Activated naive CD4-positive, alpha-beta T cell treated with anti-CD3 and anti-CD28 coated beads, Interleukin-2, amount 10 ng/mL, durations not matched to agents 7 days and 5 days (primary cell): ENCODE data around the gene HEMK1.

ENCODE experiments used
- CTCF ChIA-PET: fragments of 350-600 bp; sonication (Branson Sonifier 250); formaldehyde crosslinking; loops from one replicate; lab custom pipeline; 2021; ENCODE audit warnings: antibody characterized with exemption; lab: Charles Lee
- DNase-seq: peaks from one replicate; pipeline ENCODE4 v3.0.0-alpha.2; 2020
- H3K27ac Mint-ChIP-seq: one replicate; pipeline ENCODE4 v1.8.0; 2021; ENCODE audit warnings: mild to moderate bottlenecking, moderate library complexity, mixed read lengths
- H3K27me3 Mint-ChIP-seq: one replicate; pipeline ENCODE4 v1.8.0; 2021; ENCODE audit warnings: mild to moderate bottlenecking, mixed read lengths
- H3K36me3 Mint-ChIP-seq: one replicate; pipeline ENCODE4 v1.8.0; 2021; ENCODE audit warnings: mixed read lengths
- H3K4me1 Mint-ChIP-seq: one replicate; pipeline ENCODE4 v1.8.0; 2021; ENCODE audit warnings: mixed read lengths
- H3K4me3 Mint-ChIP-seq: one replicate; pipeline ENCODE4 v1.8.0; 2021; ENCODE audit warnings: mild to moderate bottlenecking, moderate library complexity, mixed read lengths
- H3K9me3 Mint-ChIP-seq: one replicate; pipeline ENCODE4 v1.8.0; 2021; ENCODE audit warnings: mixed read lengths

The HEMK1 gene

DNA sequence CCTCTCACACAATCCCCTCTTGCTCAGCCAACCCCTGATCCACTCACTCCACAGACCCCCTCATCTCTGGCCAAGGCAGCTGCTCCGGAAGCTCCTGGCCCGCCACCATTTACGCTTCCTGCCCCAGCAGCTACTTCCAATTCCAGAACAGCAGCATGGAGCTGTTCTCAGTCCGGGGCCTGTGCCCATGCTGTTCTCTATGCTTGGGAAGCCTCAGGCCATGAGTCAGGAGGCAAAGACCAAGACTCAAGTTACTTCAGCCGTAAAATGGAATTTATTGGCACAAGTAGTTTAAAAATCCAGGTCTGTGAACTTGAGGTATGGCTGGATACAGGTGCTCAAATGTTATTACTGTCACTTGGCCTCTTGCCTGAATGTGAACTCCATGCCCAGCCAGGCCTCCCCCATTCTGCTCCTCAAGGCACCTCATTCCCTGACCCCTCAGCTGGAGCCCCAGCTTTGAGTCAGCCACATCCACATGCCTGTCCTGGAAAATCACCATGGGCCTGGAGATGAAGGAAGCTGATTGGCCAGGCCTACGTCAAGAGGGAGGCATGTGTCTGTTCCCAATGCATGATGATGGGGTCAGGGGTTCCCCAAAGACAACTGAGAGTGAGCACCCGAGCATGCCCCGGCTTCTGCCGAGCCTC lies 34.5 kb upstream of the HEMK1 start:
- Mint-ChIP-seq H3K27me3 (peaks cover 88% of the 10 kb centered on the region), H3K4me3 (no peak overlapping the region), H3K9me3 (no peaks in the 10 kb centered on the region), H3K36me3 (no peaks in the 10 kb centered on the region), H3K27ac (no peak overlapping the region), H3K4me1 (no peaks in the 10 kb centered on the region)
- CTCF ChIA-PET, result interaction anchor here (1.0 to 1.2 kb wide), 2 partner anchors 9 to 12 kb away, joined by 3 read pairs; no protein-coding TSS in a partner anchor
- DNase-seq, result no peak

DNA sequence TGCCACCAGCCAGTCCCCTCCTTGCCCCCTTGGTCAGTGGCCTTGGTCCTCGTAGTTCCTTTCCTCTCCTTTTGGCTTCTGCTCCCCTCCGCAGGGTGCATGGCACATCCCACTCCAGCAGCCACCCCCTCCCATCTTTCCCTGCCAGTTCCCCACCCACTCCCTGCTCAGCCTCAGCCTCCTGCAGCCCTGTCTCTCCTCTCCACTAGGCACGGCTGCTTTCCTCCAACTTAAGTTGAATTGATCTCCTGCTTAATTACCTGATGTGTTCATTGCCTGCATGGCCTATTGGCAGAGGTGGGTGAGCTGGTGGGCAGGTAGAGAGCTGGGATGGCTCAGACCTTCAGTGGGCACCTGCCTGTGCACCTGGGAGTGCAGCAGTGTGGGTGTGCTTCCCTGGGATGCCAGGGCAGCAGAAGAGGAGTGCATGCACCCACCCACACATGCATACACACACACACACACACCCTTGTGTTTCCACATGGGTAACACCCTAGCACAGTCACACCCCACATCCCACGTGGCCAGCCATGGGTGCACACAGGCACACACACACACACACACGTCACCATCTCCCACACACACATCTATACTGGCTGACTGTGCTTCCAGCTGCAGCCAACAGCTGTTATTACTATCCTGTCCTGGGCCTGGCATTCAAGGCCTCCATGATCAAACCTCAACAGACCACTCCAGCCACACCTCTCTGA lies 32.7 kb upstream of the HEMK1 start:
- no peaks in the 10 kb centered on the region for H3K4me1 Mint-ChIP-seq
- no peak overlapping the region for H3K27ac Mint-ChIP-seq
- no peak for DNase-seq
- H3K36me3 Mint-ChIP-seq, result no peaks in the 10 kb centered on the region
- H3K4me3 Mint-ChIP-seq, result no peak overlapping the region
- CTCF ChIA-PET, result interaction anchor here (1.0 to 1.8 kb wide), 2 partner anchors 14 to 190 kb away, joined by 3 to 4 read pairs; no protein-coding TSS in a partner anchor
- no peaks in the 10 kb centered on the region for H3K9me3 Mint-ChIP-seq
- H3K27me3 Mint-ChIP-seq, result peaks cover 88% of the 10 kb centered on the region

GRCh38 chr3:50537421-50538129 lies 31.7 kb upstream of the HEMK1 start:
- CTCF ChIA-PET, result interaction anchor here (1.0 to 1.8 kb wide), 2 partner anchors 15 to 191 kb away, joined by 3 to 4 read pairs; no protein-coding TSS in a partner anchor
- Mint-ChIP-seq H3K36me3 (no peaks in the 10 kb centered on the region), H3K27me3 (peaks cover 85% of the 10 kb centered on the region), H3K9me3 (no peaks in the 10 kb centered on the region), H3K27ac (no peak overlapping the region), H3K4me3 (no peak overlapping the region), H3K4me1 (no peaks in the 10 kb centered on the region)
- no peak for DNase-seq

GRCh38 chr3:50539356-50540286 lies 29.7 kb upstream of the HEMK1 start:
- Mint-ChIP-seq H3K4me3 (no peak overlapping the region), H3K27me3 (peaks cover 80% of the 10 kb centered on the region), H3K9me3 (no peaks in the 10 kb centered on the region), H3K27ac (no peak overlapping the region), H3K4me1 (no peaks in the 10 kb centered on the region), H3K36me3 (no peaks in the 10 kb centered on the region)
- DNase-seq, result no peak
- CTCF ChIA-PET, result interaction anchor here (0.7 to 2.8 kb wide), 4 partner anchors 10 to 192 kb away, joined by 3 to 11 read pairs (median 4); partner anchors contain the start of gene C3orf18

GRCh38 chr3:50542177-50543034 lies 26.9 kb upstream of the HEMK1 start:
- no peaks in the 10 kb centered on the region for H3K4me1 Mint-ChIP-seq
- DNase-seq, result peak; percentile 72
- H3K27ac Mint-ChIP-seq, result no peak overlapping the region
- no peak overlapping the region for H3K4me3 Mint-ChIP-seq
- CTCF ChIA-PET, result interaction anchor here (0.6 to 4.6 kb wide), 45 partner anchors 8 to 1131 kb away, joined by 3 to 90 read pairs (median 4); partner anchors contain the start of genes C3orf18 and CISH
- no peaks in the 10 kb centered on the region for H3K36me3 Mint-ChIP-seq
- no peaks in the 10 kb centered on the region for H3K9me3 Mint-ChIP-seq
- H3K27me3 Mint-ChIP-seq, result peaks cover 69% of the 10 kb centered on the region

DNA sequence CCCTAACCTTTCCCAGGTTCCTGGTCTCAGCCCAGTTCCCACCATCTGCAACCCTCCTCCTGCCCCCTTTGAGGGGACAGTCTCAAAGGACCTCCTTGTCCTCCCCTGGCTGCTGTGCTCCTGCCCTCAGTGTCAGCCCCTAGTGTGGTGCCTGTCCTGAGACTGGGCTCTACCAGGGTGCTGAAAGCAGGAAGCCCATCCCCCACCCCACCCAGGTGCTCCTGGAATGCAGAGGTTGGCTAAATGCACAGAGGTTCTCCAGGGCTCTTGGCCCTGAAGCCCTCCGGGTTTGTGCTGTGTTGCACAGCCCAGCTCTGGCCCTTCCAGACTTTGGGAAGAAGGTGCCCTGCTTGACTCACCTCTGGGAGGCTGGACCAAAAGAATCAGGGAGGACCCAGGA lies 23.5 kb upstream of the HEMK1 start:
- Mint-ChIP-seq H3K4me1 (no peaks in the 10 kb centered on the region), H3K4me3 (no peak overlapping the region), H3K27me3 (peaks cover 45% of the 10 kb centered on the region), H3K36me3 (no peaks in the 10 kb centered on the region), H3K27ac (no peak overlapping the region), H3K9me3 (no peaks in the 10 kb centered on the region)
- CTCF ChIA-PET, result no interaction called here
- no peak for DNase-seq

GRCh38 chr3:50549226-50549625 lies 20.1 kb upstream of the HEMK1 start:
- H3K27me3 Mint-ChIP-seq, result peaks cover 45% of the 10 kb centered on the region
- no peaks in the 10 kb centered on the region for H3K36me3 Mint-ChIP-seq
- CTCF ChIA-PET, result interaction anchor here (0.5 to 2.9 kb wide), 17 partner anchors 9 to 202 kb away, joined by 3 to 13 read pairs (median 4); partner anchors contain the start of gene NPRL2
- no peak overlapping the region for H3K27ac Mint-ChIP-seq
- no peak for DNase-seq
- H3K4me1 Mint-ChIP-seq, result no peaks in the 10 kb centered on the region
- no peak overlapping the region for H3K4me3 Mint-ChIP-seq
- H3K9me3 Mint-ChIP-seq, result no peaks in the 10 kb centered on the region

GRCh38 chr3:50550079-50550736 lies 19.1 kb upstream of the HEMK1 start:
- no peaks in the 10 kb centered on the region for H3K36me3 Mint-ChIP-seq
- peak; percentile 79 for DNase-seq
- CTCF ChIA-PET, result interaction anchor here (0.8 to 2.9 kb wide), 19 partner anchors 8 to 203 kb away, joined by 3 to 13 read pairs (median 4); partner anchors contain the start of gene NPRL2
- H3K4me1 Mint-ChIP-seq, result peaks cover 9% of the 10 kb centered on the region
- H3K9me3 Mint-ChIP-seq, result no peaks in the 10 kb centered on the region
- H3K4me3 Mint-ChIP-seq, result no peak overlapping the region
- H3K27me3 Mint-ChIP-seq, result peaks cover 46% of the 10 kb centered on the region
- no peak overlapping the region for H3K27ac Mint-ChIP-seq

DNA sequence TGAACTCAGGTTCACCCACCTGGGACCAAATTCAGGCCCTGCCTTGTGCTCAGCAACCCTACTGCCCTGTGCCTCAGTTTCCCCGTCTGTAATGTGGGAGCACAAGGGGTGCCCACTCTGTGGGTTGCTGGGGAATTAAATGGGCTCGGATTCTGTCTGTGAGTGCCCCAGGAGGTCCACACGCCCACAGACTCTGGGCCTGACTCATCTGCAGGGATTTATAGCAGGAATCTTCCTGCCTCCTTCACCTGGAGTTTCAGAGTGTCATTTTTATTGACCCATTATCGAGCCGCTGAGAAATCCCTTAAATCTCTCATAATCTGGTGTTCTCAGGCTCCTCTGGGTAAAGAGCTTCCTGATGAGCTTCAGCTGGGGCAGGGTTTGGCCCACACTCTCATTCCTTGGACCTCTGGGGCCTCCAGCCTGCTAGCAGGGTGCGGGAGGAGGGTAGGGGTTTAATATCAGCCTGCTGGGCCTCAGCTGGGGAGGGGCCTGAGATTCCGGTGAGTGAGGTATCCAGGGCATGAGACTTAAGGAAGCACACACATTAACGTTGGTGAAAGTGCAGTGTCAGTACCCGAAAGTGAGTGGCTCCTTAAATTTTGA lies 18.2 kb upstream of the HEMK1 start:
- Mint-ChIP-seq H3K9me3 (no peaks in the 10 kb centered on the region), H3K27ac (no peak overlapping the region), H3K4me3 (no peak overlapping the region), H3K36me3 (no peaks in the 10 kb centered on the region), H3K4me1 (peaks cover 9% of the 10 kb centered on the region), H3K27me3 (peaks cover 39% of the 10 kb centered on the region)
- DNase-seq, result no peak
- CTCF ChIA-PET, result interaction anchor here (0.8 to 2.7 kb wide), 8 partner anchors 8 to 132 kb away, joined by 3 to 11 read pairs (median 6); no protein-coding TSS in a partner anchor

DNA sequence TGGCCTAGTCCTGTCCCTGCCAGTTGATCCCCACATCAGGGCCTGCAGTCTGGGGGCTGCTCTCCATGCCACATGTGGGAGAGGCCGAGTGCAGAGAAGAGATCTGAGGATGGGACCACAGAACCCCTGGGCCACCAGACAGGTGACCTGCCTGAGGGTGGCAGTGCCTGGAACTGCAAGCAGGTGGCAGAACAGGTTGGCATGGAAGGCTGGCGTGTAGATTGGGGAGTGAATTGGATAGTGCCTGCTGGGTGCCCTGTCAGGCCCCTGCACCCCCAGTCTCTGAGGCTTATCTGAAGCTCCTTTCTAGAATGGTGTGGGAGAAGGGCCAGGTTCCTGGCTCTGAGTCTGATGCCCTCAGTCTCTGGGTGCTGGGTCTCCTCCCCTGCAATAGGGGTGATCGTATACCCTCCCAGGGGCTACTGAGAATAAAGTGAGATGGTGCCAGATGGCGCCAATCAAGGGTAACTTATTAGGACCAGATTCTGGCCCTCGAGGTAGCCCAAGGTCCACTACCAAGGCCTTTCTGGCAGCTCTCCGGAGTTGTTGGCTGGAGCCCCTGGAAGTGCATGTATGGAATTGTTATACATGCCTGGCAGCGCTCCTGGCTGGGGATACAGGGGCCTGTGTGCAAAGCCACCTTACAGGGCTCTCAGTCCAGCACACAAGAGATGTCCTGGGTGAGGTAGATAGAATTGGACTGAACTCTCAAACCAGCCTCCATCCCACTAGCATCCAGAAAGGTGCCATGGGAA lies 17.5 kb upstream of the HEMK1 start:
- Mint-ChIP-seq H3K9me3 (no peaks in the 10 kb centered on the region), H3K27ac (no peak overlapping the region), H3K36me3 (no peaks in the 10 kb centered on the region), H3K4me1 (peaks cover 9% of the 10 kb centered on the region), H3K27me3 (peaks cover 41% of the 10 kb centered on the region), H3K4me3 (no peak overlapping the region)
- no peak for DNase-seq
- CTCF ChIA-PET, result interaction anchor here (0.8 to 2.7 kb wide), 6 partner anchors 9 to 133 kb away, joined by 3 to 11 read pairs (median 6); no protein-coding TSS in a partner anchor

DNA sequence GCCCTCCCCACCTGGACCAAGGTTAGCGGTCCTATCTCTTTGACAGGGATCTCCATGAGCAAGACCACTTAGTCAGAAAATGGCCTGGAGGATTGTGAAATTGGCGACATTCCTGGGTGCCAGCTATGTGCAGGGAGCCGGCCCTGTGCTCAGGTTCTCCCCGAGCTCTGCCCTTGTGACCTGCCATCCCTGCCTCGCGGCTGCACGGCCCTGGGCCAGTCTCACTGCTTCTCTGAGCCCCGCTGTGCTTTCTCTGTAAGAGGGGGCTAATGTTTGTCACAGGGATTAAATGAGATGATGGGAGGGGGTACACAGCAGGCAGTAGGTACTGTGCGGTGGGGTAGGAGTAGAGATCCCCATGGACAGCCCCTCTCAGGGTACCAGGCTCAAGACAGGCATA lies 16.7 kb upstream of the HEMK1 start:
- Mint-ChIP-seq H3K4me1 (peaks cover 9% of the 10 kb centered on the region), H3K9me3 (no peaks in the 10 kb centered on the region), H3K4me3 (no peak overlapping the region), H3K27me3 (peaks cover 41% of the 10 kb centered on the region), H3K27ac (no peak overlapping the region), H3K36me3 (no peaks in the 10 kb centered on the region)
- CTCF ChIA-PET, result interaction anchor here (0.8 to 2.7 kb wide), 3 partner anchors 10 to 115 kb away, joined by 3 to 11 read pairs (median 6); no protein-coding TSS in a partner anchor
- no peak for DNase-seq
